CD4-positive, alpha-beta T cell (primary cell): ENCODE results near the gene HS3ST2. TPM values are rescaled to one million over a fixed set of nuclear protein-coding genes. Genes with fewer than 3 reads are reported as not detected.

Source experiments
- ATAC-seq: fragments of 200-7000 bp; cut with Tn5 transposase; one replicate; pipeline ENCODE4 v1.10.0; 2022; ENCODE audit warnings: mild to moderate bottlenecking; ENCODE audit not compliant: poor library complexity
- CTCF ChIA-PET: fragments of 350-600 bp; sonication (Branson Sonifier 250); formaldehyde crosslinking; loops from one replicate; lab custom pipeline; 2021; ENCODE audit warnings: antibody characterized with exemption, inconsistent platforms; lab: Charles Lee
- POLR2A ChIA-PET: fragments of 350-600 bp; sonication (Branson Sonifier 250); formaldehyde crosslinking; loops from one replicate; lab custom pipeline; 2021; ENCODE audit warnings: antibody characterized with exemption, inconsistent platforms; lab: Charles Lee
- DNase-seq, 14 experiments: peaks; one replicate each; pipeline ENCODE4 v3.0.0-alpha.2; 2013 to 2020; ENCODE audit warnings: mixed read lengths in 2 of 14
- H3K27ac ChIP-seq, 2 donors: one replicate each; pipeline versions ENCODE4 v1.5.1 to v1.7.0; 2013; ENCODE audit warnings: low read length in 2 of 2, low read depth in 1 of 2, mild to moderate bottlenecking in 1 of 2
- H3K27me3 ChIP-seq, 2 experiments: 1 replicate in 1 of 2; 2 replicates in 1 of 2; pipeline versions ENCODE4 v1.6.1 to v1.7.0; 2013; ENCODE audit warnings: low read length in 2 of 2, control low read depth in 1 of 2, mild to moderate bottlenecking in 1 of 2, moderate library complexity in 1 of 2; ENCODE audit not compliant: insufficient read depth in 2 of 2, control insufficient read depth in 1 of 2
- H3K36me3 ChIP-seq: one replicate; pipeline ENCODE4 v1.6.1; 2013; ENCODE audit warnings: low read length, control low read depth; ENCODE audit not compliant: insufficient read depth
- H3K4me1 ChIP-seq: one replicate; pipeline ENCODE4 v1.6.1; 2013; ENCODE audit warnings: low read length, control low read depth; ENCODE audit not compliant: insufficient read depth
- H3K4me3 ChIP-seq: one replicate; pipeline ENCODE4 v1.5.1; 2013; ENCODE audit warnings: mild to moderate bottlenecking, low read length, moderate library complexity
- H3K9me3 ChIP-seq, 2 experiments: 1 replicate in 1 of 2; 2 replicates in 1 of 2; pipeline versions ENCODE4 v1.6.1 to v1.7.0; 2013; ENCODE audit warnings: low read length in 2 of 2, mild to moderate bottlenecking in 2 of 2, control low read depth in 1 of 2, moderate library complexity in 1 of 2; ENCODE audit not compliant: control insufficient read depth in 1 of 2, insufficient read depth in 1 of 2
- H3K27ac Mint-ChIP-seq: one replicate; pipeline ENCODE4 v1.8.0; 2020; ENCODE audit warnings: mixed read lengths
- H3K27me3 Mint-ChIP-seq: one replicate; pipeline ENCODE4 v1.8.0; 2021; ENCODE audit warnings: mixed read lengths
- H3K36me3 Mint-ChIP-seq: one replicate; pipeline ENCODE4 v1.8.0; 2021; ENCODE audit warnings: low read depth, mixed read lengths
- H3K4me1 Mint-ChIP-seq: one replicate; pipeline ENCODE4 v1.8.0; 2021; ENCODE audit warnings: low read depth, mixed read lengths
- H3K4me3 Mint-ChIP-seq: one replicate; pipeline ENCODE4 v1.8.0; 2020; ENCODE audit warnings: mild to moderate bottlenecking, mixed read lengths
- H3K9me3 Mint-ChIP-seq: one replicate; pipeline ENCODE4 v1.8.0; 2020; ENCODE audit warnings: mixed read lengths
- CTCF ChIP-seq: fragments of 200-600 bp; IDR thresholded peaks from one replicate; pipeline ENCODE4 v1.8.0; 2022; ENCODE audit warnings: antibody characterized with exemption, mild to moderate bottlenecking
- intact Hi-C, 2 experiments: fragments of 100-400 bp; cut with DNase I in 1 of 2; cut with micrococcal nuclease in 1 of 2; formaldehyde crosslinking; loops; one replicate each; pipeline versions ENCODE4 v1.15.1 to v1.9.0; 2023 to 2025; cut with DNase I, micrococcal nuclease
- total RNA-seq, 174 experiments: library from RNA in 2 of 174; stranded (reverse) in 2 of 174; gene quantifications; one replicate each; pipeline ENCODE4 v1.2.3 and lab custom pipeline; 2021 to 2026

The HS3ST2 gene
- total RNA-seq, 2 experiments from 2014 or later, result not detected

- intact Hi-C loops, result no loop called here
Observed at GRCh38 chr16:22945361-22945760, 131.4 kb downstream of the HS3ST2 start.

GRCh38 chr16:22946433-22946832 is 132.5 kb downstream of the HS3ST2 start:
- Mint-ChIP-seq H3K27ac (no peak overlapping the region), H3K9me3 (no peaks in the 10 kb centered on the region), H3K27me3 (peaks cover 62% of the 10 kb centered on the region), H3K4me3 (no peak overlapping the region), H3K36me3 (no peaks in the 10 kb centered on the region), H3K4me1 (peaks cover 5% of the 10 kb centered on the region)
- peaks cover 8% of the 10 kb centered on the region for H3K4me1 ChIP-seq
- no peak overlapping the region for H3K4me3 ChIP-seq
- CTCF ChIA-PET, result no interaction called here
- H3K9me3 ChIP-seq, result peaks cover 0 to 7% of the 10 kb centered on the region in 2 experiments
- TF ChIP-seq CTCF, result no peak
- DNase-seq, result no peak
- POLR2A ChIA-PET, result no interaction called here
- no peak for ATAC-seq
- intact Hi-C loops, result no loop called here
- no peak overlapping the region for H3K27ac ChIP-seq
- no peaks in the 10 kb centered on the region for H3K36me3 ChIP-seq
- peaks cover 16 to 33% of the 10 kb centered on the region in 2 experiments for H3K27me3 ChIP-seq

More at GRCh38 chr16:22945361-22945760, 131.4 kb downstream of the HS3ST2 start:
- POLR2A ChIA-PET, result no interaction called here
- Mint-ChIP-seq H3K27me3 (peaks cover 65% of the 10 kb centered on the region), H3K4me3 (no peak overlapping the region), H3K27ac (no peak overlapping the region), H3K9me3 (no peaks in the 10 kb centered on the region), H3K36me3 (no peaks in the 10 kb centered on the region), H3K4me1 (peaks cover 5% of the 10 kb centered on the region)
- Histone ChIP-seq H3K4me3 (no peak overlapping the region), H3K4me1 (peaks cover 8% of the 10 kb centered on the region), H3K27ac (no peak overlapping the region), H3K9me3 (peaks cover 0 to 7% of the 10 kb centered on the region in 2 experiments), H3K36me3 (no peaks in the 10 kb centered on the region), H3K27me3 (peaks cover 16 to 33% of the 10 kb centered on the region in 2 experiments)
- ATAC-seq (no peak), DNase-seq (no peak)
- CTCF ChIA-PET, result no interaction called here
- no peak for TF ChIP-seq CTCF

- peaks cover 16 to 25% of the 10 kb centered on the region in 2 experiments for H3K27me3 ChIP-seq
- POLR2A ChIA-PET, result no interaction called here
- H3K36me3 ChIP-seq, result no peaks in the 10 kb centered on the region
- CTCF ChIA-PET, result no interaction called here
- DNase-seq (no peak), ATAC-seq (no peak)
- H3K4me1 ChIP-seq, result peaks cover 8% of the 10 kb centered on the region
- H3K4me1 Mint-ChIP-seq, result peaks cover 5% of the 10 kb centered on the region
- H3K27ac Mint-ChIP-seq, result no peak overlapping the region
- no peak overlapping the region for H3K4me3 Mint-ChIP-seq
- no peak overlapping the region for H3K4me3 ChIP-seq
- intact Hi-C loops, result no loop called here
- H3K36me3 Mint-ChIP-seq, result no peaks in the 10 kb centered on the region
- peaks cover 0 to 7% of the 10 kb centered on the region in 2 experiments for H3K9me3 ChIP-seq
- H3K27ac ChIP-seq, result no peak overlapping the region
- TF ChIP-seq CTCF, result no peak
- H3K9me3 Mint-ChIP-seq, result no peaks in the 10 kb centered on the region
- H3K27me3 Mint-ChIP-seq, result peaks cover 58% of the 10 kb centered on the region
Observed at GRCh38 chr16:22948058-22948602, 134.2 kb downstream of the HS3ST2 start.
